H7 (cell line): ENCODE measurements around the gene NUDT7. TPM values are rescaled to one million over a fixed set of nuclear protein-coding genes. Genes with fewer than 3 reads are reported as not detected.

Source experiments
- DNase-seq: peaks from one replicate; pipeline ENCODE4 v3.0.0; 2012
- H3K27me3 ChIP-seq: 2 replicates; pipeline ENCODE4 v1.6.0; 2011; ENCODE audit warnings: mild to moderate bottlenecking, low read length; ENCODE audit not compliant: control insufficient read depth, insufficient read depth
- H3K36me3 ChIP-seq: replicated peaks from 2 replicates; pipeline ENCODE4 v1.5.1; 2011; ENCODE audit warnings: low read length; ENCODE audit not compliant: control insufficient read depth, insufficient read depth
- H3K4me3 ChIP-seq: 2 replicates; pipeline ENCODE4 v1.5.1; 2011; ENCODE audit warnings: low read depth, mild to moderate bottlenecking, control low read depth, low read length, moderate library complexity; ENCODE audit not compliant: insufficient read depth
- total RNA-seq: library from RNA; depleted of rRNA; stranded (reverse); fragments of >200 nt; shearing (Covaris generic); gene quantifications from 2 replicates; pipeline ENCODE4 v1.2.3, GENCODE V29; 2014

Gene NUDT7
- total RNA-seq, 1 experiment from 2014 or later = 8.9 TPM

GRCh38 chr16:77745972-77746371, 23.7 kb downstream of the NUDT7 start:
- no peak overlapping the region for H3K4me3 ChIP-seq

GRCh38 chr16:77748421-77749005, 26.2 kb downstream of the NUDT7 start:
- Histone ChIP-seq H3K27me3 (no peaks in the 10 kb centered on the region), H3K4me3 (no peak overlapping the region), H3K36me3 (no peaks in the 10 kb centered on the region)
- no peak for DNase-seq

More at GRCh38 chr16:77745972-77746371, 23.7 kb downstream of the NUDT7 start:
- no peak for DNase-seq
- no peaks in the 10 kb centered on the region for H3K36me3 ChIP-seq
- H3K27me3 ChIP-seq = no peaks in the 10 kb centered on the region

GRCh38 chr16:77749415-77749814, 27.1 kb downstream of the NUDT7 start:
- no peak overlapping the region for H3K4me3 ChIP-seq
- no peaks in the 10 kb centered on the region for H3K36me3 ChIP-seq
- H3K27me3 ChIP-seq = no peaks in the 10 kb centered on the region
- DNase-seq = no peak

GRCh38 chr16:77758046-77758445, 35.7 kb downstream of the NUDT7 start:
- DNase-seq = no peak
- H3K27me3 ChIP-seq = no peaks in the 10 kb centered on the region
- no peaks in the 10 kb centered on the region for H3K36me3 ChIP-seq
- H3K4me3 ChIP-seq = no peak overlapping the region

GRCh38 chr16:77758508-77758907, 36.2 kb downstream of the NUDT7 start:
- no peaks in the 10 kb centered on the region for H3K36me3 ChIP-seq
- DNase-seq = no peak
- no peaks in the 10 kb centered on the region for H3K27me3 ChIP-seq
- H3K4me3 ChIP-seq = no peak overlapping the region

- Histone ChIP-seq H3K36me3 (no peaks in the 10 kb centered on the region), H3K4me3 (no peak overlapping the region), H3K27me3 (no peaks in the 10 kb centered on the region)
- no peak for DNase-seq
These were observed 36.9 kb downstream of the NUDT7 start for GRCh38 chr16:77759201-77759600.

- Histone ChIP-seq H3K36me3 (no peaks in the 10 kb centered on the region), H3K4me3 (no peak overlapping the region), H3K27me3 (no peaks in the 10 kb centered on the region)
- DNase-seq = no peak
These were observed 37.5 kb downstream of the NUDT7 start for GRCh38 chr16:77759821-77760220.

- DNase-seq = no peak
- Histone ChIP-seq H3K4me3 (no peak overlapping the region), H3K36me3 (no peaks in the 10 kb centered on the region), H3K27me3 (no peaks in the 10 kb centered on the region)
These were observed 38.5 kb downstream of the NUDT7 start for GRCh38 chr16:77760800-77761199.

- Histone ChIP-seq H3K36me3 (no peaks in the 10 kb centered on the region), H3K27me3 (no peaks in the 10 kb centered on the region), H3K4me3 (no peak overlapping the region)
- no peak for DNase-seq
These were observed 38.9 kb downstream of the NUDT7 start for GRCh38 chr16:77761204-77761603.

- Histone ChIP-seq H3K36me3 (no peaks in the 10 kb centered on the region), H3K27me3 (no peaks in the 10 kb centered on the region), H3K4me3 (no peak overlapping the region)
- DNase-seq = no peak
These were observed 39.9 kb downstream of the NUDT7 start for GRCh38 chr16:77762262-77762661.

GRCh38 chr16:77763994-77764393, 41.7 kb downstream of the NUDT7 start:
- Histone ChIP-seq H3K27me3 (no peaks in the 10 kb centered on the region), H3K4me3 (no peak overlapping the region), H3K36me3 (no peaks in the 10 kb centered on the region)
- no peak for DNase-seq

GRCh38 chr16:77767211-77767610, 44.9 kb downstream of the NUDT7 start:
- H3K36me3 ChIP-seq = no peaks in the 10 kb centered on the region

GRCh38 chr16:77767826-77768225, 45.5 kb downstream of the NUDT7 start:
- DNase-seq = no peak

More at GRCh38 chr16:77767211-77767610, 44.9 kb downstream of the NUDT7 start:
- DNase-seq = no peak
- Histone ChIP-seq H3K4me3 (no peak overlapping the region), H3K27me3 (no peaks in the 10 kb centered on the region)

GRCh38 chr16:77775911-77776909, 53.9 kb downstream of the NUDT7 start:
- no peak for DNase-seq
- Histone ChIP-seq H3K27me3 (no peaks in the 10 kb centered on the region), H3K36me3 (no peaks in the 10 kb centered on the region), H3K4me3 (no peak overlapping the region)

More at GRCh38 chr16:77767826-77768225, 45.5 kb downstream of the NUDT7 start:
- Histone ChIP-seq H3K27me3 (no peaks in the 10 kb centered on the region), H3K4me3 (no peak overlapping the region), H3K36me3 (no peaks in the 10 kb centered on the region)

GRCh38 chr16:77777745-77778144, 55.4 kb downstream of the NUDT7 start:
- no peak overlapping the region for H3K4me3 ChIP-seq
- no peaks in the 10 kb centered on the region for H3K27me3 ChIP-seq
- no peak for DNase-seq
- no peaks in the 10 kb centered on the region for H3K36me3 ChIP-seq
